ENCODE data around the gene ZNF653.

DNA sequence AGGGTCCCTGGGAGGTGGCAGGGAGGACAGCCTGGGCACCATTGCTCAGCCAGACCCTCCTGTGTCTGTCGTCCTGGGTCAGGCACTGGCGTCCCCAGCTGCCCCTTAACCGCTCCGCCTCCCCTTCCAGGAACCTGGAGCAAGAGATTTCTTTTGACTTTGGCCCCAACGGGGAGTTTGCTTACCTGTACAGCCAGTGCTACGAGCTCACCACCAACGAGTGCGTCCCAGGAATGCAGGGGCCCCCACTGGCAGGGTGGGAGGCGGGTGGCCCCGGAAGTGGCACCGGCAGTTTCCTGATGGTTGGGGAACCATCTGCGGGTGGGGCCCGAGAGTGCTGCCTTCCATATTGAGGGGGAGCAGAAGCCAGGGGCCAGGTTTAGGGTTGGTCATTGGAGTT lies 57.2 kb downstream of the ZNF653 start:
- no peak for TF ChIP-seq CTCF (conservative IDR thresholded peaks at IDR 0.05; ENCODE audit: low read length)
- no peak for TF ChIP-seq EZH2phosphoT487 (IDR thresholded peaks at IDR 0.05; ENCODE audit: borderline replicate concordance, low read depth, low read length)

Data from OCI-LY7 (cell line).